GM18858 (cell line): ENCODE results near the gene MMP24.

ENCODE experiments used
- ATAC-seq: cut with Tn5 transposase; IDR thresholded peaks from one replicate; pipeline ENCODE4 v1.9.1; 2021; ENCODE audit not compliant: unreplicated experiment

The MMP24 gene

GRCh38 chr20:35291654-35292503 is 65.4 kb downstream of the MMP24 start, which contains the start of gene FAM83C:
Gene FAM83C, minus strand, starts transcription at chr20:35292425. Its CDS starts 121 bp downstream, at chr20:35292304.
- ATAC-seq: no peak

GRCh38 chr20:35292504-35293285 is 66.2 kb downstream of the MMP24 start:
- ATAC-seq: no peak

- ATAC-seq: no peak
Measured at GRCh38 chr20:35293303-35294292, 67.1 kb downstream of the MMP24 start.

- no peak for ATAC-seq
Measured at GRCh38 chr20:35294293-35294685, 67.8 kb downstream of the MMP24 start.

- ATAC-seq: no peak
Measured at GRCh38 chr20:35295058-35295457, 68.6 kb downstream of the MMP24 start.

- ATAC-seq: no peak
Measured at GRCh38 chr20:35295674-35296073, 69.2 kb downstream of the MMP24 start.

GRCh38 chr20:35296101-35296554 is 69.6 kb downstream of the MMP24 start:
- ATAC-seq: no peak

- no peak for ATAC-seq
Measured at GRCh38 chr20:35297155-35297554, 70.7 kb downstream of the MMP24 start.

- no peak for ATAC-seq
Measured at GRCh38 chr20:35297740-35298139, 71.2 kb downstream of the MMP24 start.

- ATAC-seq: no peak
Measured at GRCh38 chr20:35298264-35298663, 71.8 kb downstream of the MMP24 start.

GRCh38 chr20:35299780-35300179 is 73.3 kb downstream of the MMP24 start:
- ATAC-seq: no peak

GRCh38 chr20:35300469-35301262 is 74.2 kb downstream of the MMP24 start:
- no peak for ATAC-seq

GRCh38 chr20:35301426-35301825 is 74.9 kb downstream of the MMP24 start:
- ATAC-seq: no peak

- ATAC-seq: no peak
Measured at GRCh38 chr20:35302421-35303335, 76.2 kb downstream of the MMP24 start.

GRCh38 chr20:35303382-35303734 is 76.9 kb downstream of the MMP24 start:
- ATAC-seq: no peak

GRCh38 chr20:35303735-35304491 is 77.4 kb downstream of the MMP24 start:
- no peak for ATAC-seq

GRCh38 chr20:35304956-35305355 is 78.5 kb downstream of the MMP24 start:
- ATAC-seq: no peak
